NCI-H2227 (cell line): Measurements from ENCODE around the gene GOLGA8S.
"Not testable (repeated sequence)": the region's sequence is repeated elsewhere in the genome, so short reads cannot be mapped to it uniquely, and the experiment has no call there.

ENCODE experiments used
- DNase-seq: peaks from one replicate; lab custom pipeline; 2025; ENCODE audit not compliant: unreplicated experiment; lab: John Stamatoyannopoulos, UW

GOLGA8S gene

GRCh38 chr15:23395832-23396231 is 41.3 kb downstream of the GOLGA8S start:
- no peak for DNase-seq

DNA sequence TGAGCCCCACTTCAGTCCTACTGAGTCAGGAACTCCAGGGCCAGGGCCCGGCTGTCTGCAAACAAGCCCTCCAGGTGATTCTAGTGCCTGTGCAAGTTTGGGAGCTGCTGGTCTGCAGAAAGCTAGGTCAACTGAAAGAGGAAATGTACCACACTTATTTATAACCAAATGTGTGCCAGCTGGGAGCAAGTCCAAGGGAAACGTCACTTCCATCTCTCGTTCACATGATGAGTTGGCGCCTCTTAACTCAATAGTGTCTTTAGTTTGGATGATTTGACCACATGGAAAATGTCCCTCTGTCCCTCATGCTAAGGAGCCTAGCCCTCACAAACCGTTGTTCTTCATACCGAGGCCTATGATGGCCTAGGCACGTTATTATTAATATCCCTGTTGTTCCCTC is 43.2 kb downstream of the GOLGA8S start:
- no peak for DNase-seq

GRCh38 chr15:23398357-23398756 is 43.8 kb downstream of the GOLGA8S start:
- DNase-seq, result not testable (repeated sequence)

DNA sequence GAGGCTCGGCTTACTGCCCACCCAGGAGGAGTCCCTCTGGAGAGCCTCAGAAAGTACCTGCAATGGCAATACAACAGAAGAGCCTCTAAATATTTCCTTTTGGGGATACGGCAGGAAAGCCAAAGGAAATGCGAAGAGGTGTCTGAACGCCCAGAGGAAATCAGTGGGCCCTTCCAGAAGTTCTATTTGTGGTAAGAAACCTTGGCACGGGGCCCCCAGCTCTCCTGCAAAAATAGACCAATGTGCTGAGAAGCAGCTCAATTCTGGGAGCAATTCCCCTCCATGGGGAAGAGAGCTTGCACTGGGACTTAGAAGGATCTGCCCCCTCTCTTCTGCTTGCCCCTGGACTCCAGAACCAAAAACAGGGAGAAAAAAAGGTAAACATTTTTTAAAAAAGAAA is 44.7 kb downstream of the GOLGA8S start:
- DNase-seq, result not testable (repeated sequence)

GRCh38 chr15:23401627-23402026 is 47.1 kb downstream of the GOLGA8S start:
- peak; percentile 43 for DNase-seq

DNA sequence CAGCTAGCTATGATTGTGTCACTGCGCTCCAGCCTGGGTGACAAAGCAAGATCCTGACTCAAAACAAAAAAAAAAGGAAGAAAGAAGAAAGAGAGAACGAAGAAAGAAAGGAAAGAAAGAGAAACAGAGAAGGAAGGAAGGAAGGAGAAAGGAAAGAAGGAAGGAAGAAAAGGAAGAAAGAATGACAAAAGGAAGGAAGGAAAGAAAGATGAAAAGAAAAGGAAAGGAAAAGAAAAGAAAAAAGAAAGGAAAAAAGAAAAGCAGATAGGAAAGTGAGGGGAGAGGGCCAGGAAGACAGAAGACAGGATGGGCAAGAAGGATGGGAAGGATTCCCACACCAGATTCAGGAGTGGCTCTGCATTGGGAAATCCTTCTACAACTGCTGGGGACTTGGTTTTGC is 47.6 kb downstream of the GOLGA8S start:
- no peak for DNase-seq

GRCh38 chr15:23402544-23402943 is 48.0 kb downstream of the GOLGA8S start:
- DNase-seq, result no peak

DNA sequence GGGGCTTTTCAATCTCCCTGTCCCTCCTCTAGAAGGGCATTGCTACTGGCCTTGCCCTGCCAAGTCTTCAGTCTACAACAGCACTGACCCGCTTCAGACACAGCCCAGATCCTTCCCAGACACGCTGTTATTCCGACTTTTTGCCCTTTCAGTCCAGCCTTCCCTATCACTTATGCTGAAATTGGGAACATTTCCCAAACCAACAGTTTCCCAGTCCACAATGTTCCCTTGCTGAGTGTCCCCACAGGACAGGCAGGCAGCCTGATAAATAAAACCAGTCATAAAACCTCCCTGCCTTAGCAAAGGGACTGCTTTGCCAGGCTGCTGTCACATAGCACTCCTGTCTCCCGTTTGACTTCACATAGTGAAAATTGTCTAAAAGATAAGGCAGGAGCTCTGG is 49.0 kb downstream of the GOLGA8S start:
- no peak for DNase-seq

DNA sequence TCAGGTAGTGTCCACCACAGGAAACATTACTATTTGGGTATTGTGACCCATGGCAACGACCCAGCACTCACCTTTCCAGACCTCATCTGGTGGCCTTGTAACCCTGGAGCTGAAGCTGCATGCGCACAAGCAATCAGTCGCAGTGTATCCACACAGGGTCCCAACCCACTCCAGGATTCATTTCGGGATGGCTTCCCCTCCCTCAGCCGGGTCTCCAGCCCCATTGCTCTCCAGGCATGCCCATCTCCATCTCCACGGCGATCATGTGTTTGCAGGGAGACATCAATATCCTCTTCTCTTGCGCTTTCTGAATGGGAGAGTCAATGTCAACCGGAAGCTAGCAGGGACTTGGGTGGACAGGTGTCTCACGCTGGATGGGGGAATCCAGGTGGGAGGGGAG is 57.3 kb downstream of the GOLGA8S start:
- DNase-seq, result no peak

DNA sequence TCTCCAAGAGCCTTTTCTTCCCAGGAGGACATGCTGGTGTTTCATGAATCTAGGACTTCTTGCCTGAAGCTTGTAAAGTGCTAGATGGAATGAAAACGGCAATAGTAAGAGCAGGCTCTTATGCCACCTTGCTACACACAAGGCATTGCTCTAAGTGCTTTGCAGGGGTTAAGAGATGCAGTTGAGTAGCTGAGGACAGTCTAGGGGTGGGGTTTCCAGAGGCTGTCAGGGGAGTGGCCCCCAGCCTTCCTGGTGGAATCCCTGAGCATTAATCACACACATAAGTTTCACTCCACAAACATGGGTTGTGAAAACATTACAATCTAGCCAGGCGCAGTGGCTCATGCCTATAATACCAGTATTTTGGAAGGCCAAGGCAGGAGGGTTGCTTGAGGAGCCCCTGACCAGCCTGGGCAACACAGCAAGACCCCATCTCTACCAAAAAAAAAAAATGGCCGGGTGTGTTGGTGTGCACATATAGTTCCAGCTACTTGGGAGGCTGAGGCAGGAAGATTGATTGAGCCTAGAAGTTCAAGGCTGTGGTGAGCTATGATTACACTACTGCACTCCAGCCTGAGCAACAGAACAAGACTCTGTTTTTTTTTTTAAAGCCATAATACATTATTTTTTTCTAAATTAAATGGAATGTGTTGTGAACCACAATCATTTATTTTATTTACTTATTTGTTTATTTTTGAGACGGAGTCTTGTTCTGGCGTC is 58.5 kb downstream of the GOLGA8S start:
- DNase-seq, result not testable (repeated sequence)
